WTC11 (cell line): Measurements from ENCODE around the gene FBN3. TPM values are rescaled to one million over a fixed set of nuclear protein-coding genes. Genes with fewer than 3 reads are reported as not detected.

ENCODE experiments used
- ATAC-seq: fragments of 200-7000 bp; cut with Tn5 transposase; 2 replicates; pipeline ENCODE4 v1.10.0; 2021; ENCODE audit warnings: mild to moderate bottlenecking, moderate library complexity
- CTCF ChIA-PET: fragments of 300-600 bp; sonication (Branson Sonifier 250); formaldehyde crosslinking; loops from one replicate; lab custom pipeline; 2021; ENCODE audit warnings: antibody characterized with exemption; lab: Charles Lee
- POLR2A ChIA-PET: fragments of 350-600 bp; sonication (Branson Sonifier 250); formaldehyde crosslinking; loops from one replicate; lab custom pipeline; 2021; ENCODE audit warnings: antibody characterized with exemption; lab: Charles Lee
- DNase-seq: peaks from one replicate; pipeline ENCODE4 v3.0.0; 2021; ENCODE audit warnings: low spot score
- H3K27ac Mint-ChIP-seq: 2 replicates; pipeline ENCODE4 v1.8.0; 2021; ENCODE audit warnings: mixed read lengths
- H3K27me3 Mint-ChIP-seq: 2 replicates; pipeline ENCODE4 v1.8.0; 2021; ENCODE audit warnings: low read depth, mild to moderate bottlenecking, moderate library complexity, mixed read lengths
- H3K36me3 Mint-ChIP-seq: 2 replicates; pipeline ENCODE4 v1.8.0; 2021; ENCODE audit warnings: mixed read lengths
- H3K4me1 Mint-ChIP-seq: 2 replicates; pipeline ENCODE4 v1.8.0; 2022; ENCODE audit warnings: mixed read lengths
- H3K4me3 Mint-ChIP-seq: 2 replicates; pipeline ENCODE4 v1.8.0; 2021; ENCODE audit warnings: mild to moderate bottlenecking, moderate library complexity, mixed read lengths
- H3K9me3 Mint-ChIP-seq: 2 replicates; pipeline ENCODE4 v1.8.0; 2021; ENCODE audit warnings: mixed read lengths
- CBFB ChIP-seq: sonication (generic); formaldehyde crosslinking; IDR thresholded peaks from 2 replicates; pipeline ENCODE4 v1.8.1; 2022; ENCODE audit warnings: mild to moderate bottlenecking, low read depth, missing genetic modification reagents
- EMX1 ChIP-seq: fragments of 250-450 bp; sonication (Bioruptor Pico); IDR thresholded peaks from 2 replicates; pipeline ENCODE4 v1.8.0; 2021; ENCODE audit warnings: mild to moderate bottlenecking
- FOXK1 ChIP-seq: sonication (generic); formaldehyde crosslinking; IDR thresholded peaks from 2 replicates; pipeline ENCODE4 v1.8.0; 2022; ENCODE audit warnings: mild to moderate bottlenecking, moderate library complexity, missing genetic modification reagents
- GABPB1 ChIP-seq: sonication (generic); formaldehyde crosslinking; IDR thresholded peaks from 2 replicates; pipeline ENCODE4 v1.8.1; 2023; ENCODE audit warnings: mild to moderate bottlenecking, missing genetic modification reagents
- MYBL2 ChIP-seq: sonication (generic); formaldehyde crosslinking; IDR thresholded peaks from 2 replicates; pipeline ENCODE4 v1.8.1; 2023; ENCODE audit warnings: mild to moderate bottlenecking, moderate library complexity, missing genetic modification reagents
- OVOL2 ChIP-seq: fragments of 250-450 bp; sonication (Bioruptor Pico); IDR thresholded peaks from 2 replicates; pipeline ENCODE4 v1.9.0; 2021; ENCODE audit warnings: mild to moderate bottlenecking, borderline replicate concordance
- RELA ChIP-seq: sonication (generic); formaldehyde crosslinking; IDR thresholded peaks from 2 replicates; pipeline ENCODE4 v1.8.1; 2022; ENCODE audit warnings: missing genetic modification reagents, mild to moderate bottlenecking, borderline replicate concordance
- SMAD3 ChIP-seq: sonication (generic); formaldehyde crosslinking; IDR thresholded peaks from 2 replicates; pipeline ENCODE4 v1.8.0; 2022; ENCODE audit warnings: missing genetic modification reagents, mild to moderate bottlenecking, borderline replicate concordance
- SOX15 ChIP-seq: fragments of 250-450 bp; sonication (Bioruptor Pico); IDR thresholded peaks from 2 replicates; pipeline ENCODE4 v1.9.0; 2021; ENCODE audit warnings: mild to moderate bottlenecking
- TEAD1 ChIP-seq: sonication (generic); formaldehyde crosslinking; IDR thresholded peaks from 2 replicates; pipeline ENCODE4 v1.8.0; 2022; ENCODE audit warnings: mild to moderate bottlenecking, missing genetic modification reagents
- ZNF396 ChIP-seq: fragments of 250-450 bp; sonication (Bioruptor Pico); IDR thresholded peaks from 2 replicates; pipeline ENCODE4 v1.8.0; 2021; ENCODE audit warnings: mild to moderate bottlenecking, moderate library complexity, borderline replicate concordance
- ZNF416 ChIP-seq: fragments of 250-450 bp; sonication (Bioruptor Pico); IDR thresholded peaks from 2 replicates; pipeline ENCODE4 v1.9.0; 2021; ENCODE audit warnings: mild to moderate bottlenecking, inconsistent platforms
- ZNF423 ChIP-seq: fragments of 250-450 bp; sonication (Bioruptor Pico); IDR thresholded peaks from 2 replicates; pipeline ENCODE4 v2.1.2; 2022; ENCODE audit warnings: mild to moderate bottlenecking, moderate library complexity
- total RNA-seq: library from RNA; stranded (reverse); gene quantifications from 3 replicates; pipeline ENCODE4 v1.2.3, GENCODE V29; 2021
- TF ChIP-seq, protein P1 (sequence below): sonication (generic); formaldehyde crosslinking; IDR thresholded peaks from 2 replicates; pipeline ENCODE4 v1.8.0; 2022; ENCODE audit warnings: mild to moderate bottlenecking, missing genetic modification reagents
- TF ChIP-seq, protein P2 (sequence below): fragments of 250-450 bp; sonication (Bioruptor Pico); IDR thresholded peaks from 2 replicates; pipeline ENCODE4 v1.9.0; 2021; ENCODE audit warnings: moderate library complexity, mild to moderate bottlenecking, inconsistent platforms, borderline replicate concordance
- TF ChIP-seq, protein P3 (sequence below): sonication (generic); formaldehyde crosslinking; IDR thresholded peaks from 2 replicates; pipeline ENCODE4 v1.8.1; 2023; ENCODE audit warnings: mild to moderate bottlenecking, missing genetic modification reagents, moderate library complexity
- TF ChIP-seq, protein P4 (sequence below): fragments of 250-450 bp; sonication (Bioruptor Pico); IDR thresholded peaks from 2 replicates; pipeline ENCODE4 v1.9.0; 2021; ENCODE audit warnings: mild to moderate bottlenecking
- TF ChIP-seq, protein P5 (sequence below): fragments of 250-450 bp; sonication (Bioruptor Pico); IDR thresholded peaks from 2 replicates; pipeline ENCODE4 v1.8.0; 2021; ENCODE audit warnings: mild to moderate bottlenecking
- TF ChIP-seq, protein P6 (sequence below): sonication (generic); formaldehyde crosslinking; IDR thresholded peaks from 2 replicates; pipeline ENCODE4 v1.8.0; 2022; ENCODE audit warnings: mild to moderate bottlenecking, missing genetic modification reagents
- TF ChIP-seq, protein P7 (sequence below): sonication (generic); formaldehyde crosslinking; IDR thresholded peaks from 2 replicates; pipeline ENCODE4 v1.8.1; 2023; ENCODE audit warnings: mild to moderate bottlenecking, missing genetic modification reagents, borderline replicate concordance
- TF ChIP-seq, protein P8 (sequence below): fragments of 250-450 bp; sonication (Bioruptor Pico); IDR thresholded peaks from 2 replicates; pipeline ENCODE4 v1.9.0; 2021; ENCODE audit warnings: mild to moderate bottlenecking

Gene FBN3
- total RNA-seq, 1 experiment from 2014 or later: 54.8 TPM

DNA sequence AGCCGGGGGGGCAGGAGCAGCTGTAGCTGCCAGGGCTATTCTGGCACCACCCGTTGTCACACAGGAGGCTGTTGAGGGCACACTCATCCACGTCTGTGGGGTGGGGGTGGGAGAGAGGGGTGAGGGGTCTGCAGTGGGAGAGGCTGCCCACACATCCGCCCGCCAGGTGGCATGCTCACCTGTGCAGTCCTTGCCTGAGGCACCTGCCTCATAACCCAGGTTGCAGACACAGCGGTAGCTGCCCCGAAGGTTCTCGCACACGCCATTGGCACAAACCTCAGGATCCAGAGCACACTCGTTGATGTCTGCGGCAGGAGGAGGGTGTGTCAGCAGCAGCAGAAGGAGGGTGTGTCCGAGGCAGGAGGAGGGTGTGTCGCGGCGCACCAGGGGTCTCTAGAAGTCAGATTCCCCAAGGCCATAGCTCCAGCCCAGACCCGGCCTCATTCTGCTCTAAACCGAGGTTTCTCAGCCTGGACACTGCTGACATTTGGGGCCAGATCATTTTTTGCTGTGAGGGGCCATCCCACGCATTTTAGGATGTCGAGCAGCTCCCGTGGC is 20.3 kb downstream of the FBN3 start:
- TF ChIP-seq GABPB1 (CRISPR knock-in tag) (no peak), FOXK1 (CRISPR knock-in tag) (no peak), TEAD1 (CRISPR knock-in tag) (no peak), SOX15 (CRISPR knock-in tag) (no peak), OVOL2 (CRISPR knock-in tag) (no peak), ZNF396 (no peak), RELA (CRISPR knock-in tag) (no peak), SMAD3 (CRISPR knock-in tag) (no peak)
- TF ChIP-seq, protein P1, sequence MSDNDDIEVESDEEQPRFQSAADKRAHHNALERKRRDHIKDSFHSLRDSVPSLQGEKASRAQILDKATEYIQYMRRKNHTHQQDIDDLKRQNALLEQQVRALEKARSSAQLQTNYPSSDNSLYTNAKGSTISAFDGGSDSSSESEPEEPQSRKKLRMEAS: no peak
- TF ChIP-seq, protein P2, sequence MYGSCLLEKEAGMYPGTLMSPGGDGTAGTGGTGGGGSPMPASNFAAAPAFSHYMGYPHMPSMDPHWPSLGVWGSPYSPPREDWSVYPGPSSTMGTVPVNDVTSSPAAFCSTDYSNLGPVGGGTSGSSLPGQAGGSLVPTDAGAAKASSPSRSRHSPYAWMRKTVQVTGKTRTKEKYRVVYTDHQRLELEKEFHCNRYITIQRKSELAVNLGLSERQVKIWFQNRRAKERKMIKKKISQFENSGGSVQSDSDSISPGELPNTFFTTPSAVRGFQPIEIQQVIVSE (CRISPR knock-in tag): no peak
- TF ChIP-seq, protein P3, sequence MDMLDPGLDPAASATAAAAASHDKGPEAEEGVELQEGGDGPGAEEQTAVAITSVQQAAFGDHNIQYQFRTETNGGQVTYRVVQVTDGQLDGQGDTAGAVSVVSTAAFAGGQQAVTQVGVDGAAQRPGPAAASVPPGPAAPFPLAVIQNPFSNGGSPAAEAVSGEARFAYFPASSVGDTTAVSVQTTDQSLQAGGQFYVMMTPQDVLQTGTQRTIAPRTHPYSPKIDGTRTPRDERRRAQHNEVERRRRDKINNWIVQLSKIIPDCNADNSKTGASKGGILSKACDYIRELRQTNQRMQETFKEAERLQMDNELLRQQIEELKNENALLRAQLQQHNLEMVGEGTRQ (CRISPR knock-in tag): no peak
- Mint-ChIP-seq H3K4me3 (no peak overlapping the region), H3K36me3 (peaks cover 29% of the 10 kb centered on the region), H3K27ac (no peak overlapping the region), H3K4me1 (no peaks in the 10 kb centered on the region), H3K9me3 (no peaks in the 10 kb centered on the region), H3K27me3 (no peaks in the 10 kb centered on the region)
- no peak for DNase-seq
- ChIA-PET POLR2A (no interaction called here), CTCF (interaction anchor here (0.5 to 1.1 kb wide), 3 partner anchors 8 to 209 kb away, joined by 3 read pairs; partner anchors contain the start of gene SNAPC2)
- ATAC-seq: no peak

DNA sequence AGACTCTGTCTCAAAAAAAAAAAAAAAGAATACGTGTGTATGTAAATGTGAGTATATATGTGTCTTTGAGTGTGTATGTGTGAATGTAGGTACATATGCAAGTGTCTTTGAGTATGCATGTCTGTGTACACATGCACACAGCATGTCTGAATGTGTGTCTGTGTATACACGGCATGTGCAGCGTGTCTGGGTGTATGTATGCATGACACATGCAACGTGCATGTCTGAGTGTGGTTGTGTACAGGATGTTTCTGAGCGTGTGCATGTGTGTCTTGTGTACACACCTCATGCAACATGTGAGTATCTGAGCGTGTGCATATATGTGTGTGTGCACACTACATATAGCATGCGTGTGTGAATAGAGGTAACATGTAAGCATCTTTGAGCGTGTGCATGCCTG is 20.8 kb downstream of the FBN3 start:
- no peak overlapping the region for H3K4me3 Mint-ChIP-seq
- no peaks in the 10 kb centered on the region for H3K27me3 Mint-ChIP-seq
- POLR2A ChIA-PET: interaction anchor here (0.6 kb wide), 1 partner anchor 171 kb away, joined by 3 read pairs; no protein-coding TSS in a partner anchor
- CTCF ChIA-PET: no interaction called here
- no peaks in the 10 kb centered on the region for H3K4me1 Mint-ChIP-seq
- no peak for ATAC-seq
- TF ChIP-seq MYBL2 (no peak), ZNF416 (CRISPR knock-in tag) (no peak), CBFB (no peak), SOX15 (CRISPR knock-in tag) (no peak), ZNF396 (no peak)
- no peak overlapping the region; the same call in 1 of the 2 replicates for H3K27ac Mint-ChIP-seq
- H3K36me3 Mint-ChIP-seq: peaks cover 35% of the 10 kb centered on the region
- no peaks in the 10 kb centered on the region for H3K9me3 Mint-ChIP-seq
- DNase-seq: no peak

DNA sequence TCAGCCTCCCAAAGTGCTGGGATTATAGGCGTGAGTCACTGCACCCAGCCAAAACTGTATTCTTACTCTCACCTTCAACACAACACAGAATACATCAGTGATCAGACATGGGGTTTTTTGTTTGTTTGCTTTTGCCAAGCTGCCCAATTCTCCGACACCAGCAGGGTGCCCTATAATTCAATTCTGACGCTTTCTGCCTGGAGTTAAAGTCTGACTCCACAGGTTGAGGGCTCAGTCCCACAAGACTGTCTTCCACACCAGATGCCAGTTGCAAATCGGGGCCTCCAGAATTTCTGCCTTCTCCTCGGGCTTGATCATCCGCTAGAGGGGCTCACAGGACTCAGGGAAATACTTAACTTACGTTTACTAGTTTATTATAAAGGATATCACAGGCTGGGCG is 22.1 kb downstream of the FBN3 start:
- Mint-ChIP-seq H3K27ac (peak overlapping the region; percentile 79), H3K9me3 (no peaks in the 10 kb centered on the region), H3K27me3 (no peaks in the 10 kb centered on the region), H3K36me3 (peaks cover 31% of the 10 kb centered on the region), H3K4me3 (no peak overlapping the region), H3K4me1 (no peaks in the 10 kb centered on the region)
- no peak for DNase-seq
- no peak for ATAC-seq
- POLR2A ChIA-PET: no interaction called here
- CTCF ChIA-PET: interaction anchor here (1.2 kb wide), 1 partner anchor 21 kb away, joined by 4 read pairs; no protein-coding TSS in a partner anchor
- TF ChIP-seq EMX1 (CRISPR knock-in tag) (no peak), ZNF416 (CRISPR knock-in tag) (no peak), ZNF396 (no peak), ZNF423 (CRISPR knock-in tag) (no peak)
- TF ChIP-seq, protein P4, sequence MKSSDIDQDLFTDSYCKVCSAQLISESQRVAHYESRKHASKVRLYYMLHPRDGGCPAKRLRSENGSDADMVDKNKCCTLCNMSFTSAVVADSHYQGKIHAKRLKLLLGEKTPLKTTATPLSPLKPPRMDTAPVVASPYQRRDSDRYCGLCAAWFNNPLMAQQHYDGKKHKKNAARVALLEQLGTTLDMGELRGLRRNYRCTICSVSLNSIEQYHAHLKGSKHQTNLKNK: no peak
- TF ChIP-seq, protein P5, sequence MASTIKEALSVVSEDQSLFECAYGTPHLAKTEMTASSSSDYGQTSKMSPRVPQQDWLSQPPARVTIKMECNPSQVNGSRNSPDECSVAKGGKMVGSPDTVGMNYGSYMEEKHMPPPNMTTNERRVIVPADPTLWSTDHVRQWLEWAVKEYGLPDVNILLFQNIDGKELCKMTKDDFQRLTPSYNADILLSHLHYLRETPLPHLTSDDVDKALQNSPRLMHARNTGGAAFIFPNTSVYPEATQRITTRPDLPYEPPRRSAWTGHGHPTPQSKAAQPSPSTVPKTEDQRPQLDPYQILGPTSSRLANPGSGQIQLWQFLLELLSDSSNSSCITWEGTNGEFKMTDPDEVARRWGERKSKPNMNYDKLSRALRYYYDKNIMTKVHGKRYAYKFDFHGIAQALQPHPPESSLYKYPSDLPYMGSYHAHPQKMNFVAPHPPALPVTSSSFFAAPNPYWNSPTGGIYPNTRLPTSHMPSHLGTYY (CRISPR knock-in tag): no peak
- TF ChIP-seq, protein P6, sequence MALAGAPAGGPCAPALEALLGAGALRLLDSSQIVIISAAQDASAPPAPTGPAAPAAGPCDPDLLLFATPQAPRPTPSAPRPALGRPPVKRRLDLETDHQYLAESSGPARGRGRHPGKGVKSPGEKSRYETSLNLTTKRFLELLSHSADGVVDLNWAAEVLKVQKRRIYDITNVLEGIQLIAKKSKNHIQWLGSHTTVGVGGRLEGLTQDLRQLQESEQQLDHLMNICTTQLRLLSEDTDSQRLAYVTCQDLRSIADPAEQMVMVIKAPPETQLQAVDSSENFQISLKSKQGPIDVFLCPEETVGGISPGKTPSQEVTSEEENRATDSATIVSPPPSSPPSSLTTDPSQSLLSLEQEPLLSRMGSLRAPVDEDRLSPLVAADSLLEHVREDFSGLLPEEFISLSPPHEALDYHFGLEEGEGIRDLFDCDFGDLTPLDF (CRISPR knock-in tag): no peak
- TF ChIP-seq, protein P7, sequence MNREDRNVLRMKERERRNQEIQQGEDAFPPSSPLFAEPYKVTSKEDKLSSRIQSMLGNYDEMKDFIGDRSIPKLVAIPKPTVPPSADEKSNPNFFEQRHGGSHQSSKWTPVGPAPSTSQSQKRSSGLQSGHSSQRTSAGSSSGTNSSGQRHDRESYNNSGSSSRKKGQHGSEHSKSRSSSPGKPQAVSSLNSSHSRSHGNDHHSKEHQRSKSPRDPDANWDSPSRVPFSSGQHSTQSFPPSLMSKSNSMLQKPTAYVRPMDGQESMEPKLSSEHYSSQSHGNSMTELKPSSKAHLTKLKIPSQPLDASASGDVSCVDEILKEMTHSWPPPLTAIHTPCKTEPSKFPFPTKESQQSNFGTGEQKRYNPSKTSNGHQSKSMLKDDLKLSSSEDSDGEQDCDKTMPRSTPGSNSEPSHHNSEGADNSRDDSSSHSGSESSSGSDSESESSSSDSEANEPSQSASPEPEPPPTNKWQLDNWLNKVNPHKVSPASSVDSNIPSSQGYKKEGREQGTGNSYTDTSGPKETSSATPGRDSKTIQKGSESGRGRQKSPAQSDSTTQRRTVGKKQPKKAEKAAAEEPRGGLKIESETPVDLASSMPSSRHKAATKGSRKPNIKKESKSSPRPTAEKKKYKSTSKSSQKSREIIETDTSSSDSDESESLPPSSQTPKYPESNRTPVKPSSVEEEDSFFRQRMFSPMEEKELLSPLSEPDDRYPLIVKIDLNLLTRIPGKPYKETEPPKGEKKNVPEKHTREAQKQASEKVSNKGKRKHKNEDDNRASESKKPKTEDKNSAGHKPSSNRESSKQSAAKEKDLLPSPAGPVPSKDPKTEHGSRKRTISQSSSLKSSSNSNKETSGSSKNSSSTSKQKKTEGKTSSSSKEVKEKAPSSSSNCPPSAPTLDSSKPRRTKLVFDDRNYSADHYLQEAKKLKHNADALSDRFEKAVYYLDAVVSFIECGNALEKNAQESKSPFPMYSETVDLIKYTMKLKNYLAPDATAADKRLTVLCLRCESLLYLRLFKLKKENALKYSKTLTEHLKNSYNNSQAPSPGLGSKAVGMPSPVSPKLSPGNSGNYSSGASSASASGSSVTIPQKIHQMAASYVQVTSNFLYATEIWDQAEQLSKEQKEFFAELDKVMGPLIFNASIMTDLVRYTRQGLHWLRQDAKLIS: no peak
- TF ChIP-seq, protein P8, sequence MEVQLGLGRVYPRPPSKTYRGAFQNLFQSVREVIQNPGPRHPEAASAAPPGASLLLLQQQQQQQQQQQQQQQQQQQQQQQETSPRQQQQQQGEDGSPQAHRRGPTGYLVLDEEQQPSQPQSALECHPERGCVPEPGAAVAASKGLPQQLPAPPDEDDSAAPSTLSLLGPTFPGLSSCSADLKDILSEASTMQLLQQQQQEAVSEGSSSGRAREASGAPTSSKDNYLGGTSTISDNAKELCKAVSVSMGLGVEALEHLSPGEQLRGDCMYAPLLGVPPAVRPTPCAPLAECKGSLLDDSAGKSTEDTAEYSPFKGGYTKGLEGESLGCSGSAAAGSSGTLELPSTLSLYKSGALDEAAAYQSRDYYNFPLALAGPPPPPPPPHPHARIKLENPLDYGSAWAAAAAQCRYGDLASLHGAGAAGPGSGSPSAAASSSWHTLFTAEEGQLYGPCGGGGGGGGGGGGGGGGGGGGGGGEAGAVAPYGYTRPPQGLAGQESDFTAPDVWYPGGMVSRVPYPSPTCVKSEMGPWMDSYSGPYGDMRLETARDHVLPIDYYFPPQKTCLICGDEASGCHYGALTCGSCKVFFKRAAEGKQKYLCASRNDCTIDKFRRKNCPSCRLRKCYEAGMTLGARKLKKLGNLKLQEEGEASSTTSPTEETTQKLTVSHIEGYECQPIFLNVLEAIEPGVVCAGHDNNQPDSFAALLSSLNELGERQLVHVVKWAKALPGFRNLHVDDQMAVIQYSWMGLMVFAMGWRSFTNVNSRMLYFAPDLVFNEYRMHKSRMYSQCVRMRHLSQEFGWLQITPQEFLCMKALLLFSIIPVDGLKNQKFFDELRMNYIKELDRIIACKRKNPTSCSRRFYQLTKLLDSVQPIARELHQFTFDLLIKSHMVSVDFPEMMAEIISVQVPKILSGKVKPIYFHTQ: no peak
